H1 (cell line): ENCODE results near the gene PECR. TPM values are rescaled to one million over a fixed set of nuclear protein-coding genes. Genes with fewer than 3 reads are reported as not detected.

ENCODE experiments used
- BCL11A ChIP-seq, 2 experiments: IDR thresholded peaks; one replicate each; pipeline ENCODE4 v1.6.1; 2011; ENCODE audit warnings: low read depth in 2 of 2, low read length in 2 of 2, mild to moderate bottlenecking in 2 of 2
- CTBP2 ChIP-seq: IDR thresholded peaks from 2 replicates; pipeline ENCODE4 v1.7.0; 2011; ENCODE audit warnings: borderline replicate concordance, mild to moderate bottlenecking, moderate library complexity, mixed read lengths, low read length; ENCODE audit not compliant: insufficient read depth, insufficient read length
- EGR1 ChIP-seq: IDR thresholded peaks from 2 replicates; pipeline ENCODE4 v1.6.1; 2011; ENCODE audit warnings: low read depth, low read length, borderline replicate concordance
- EZH2 ChIP-seq: fragments of 200-600 bp; sonication (generic); IDR thresholded peaks from 2 replicates; pipeline ENCODE4 v1.7.1; 2012; ENCODE audit warnings: low read depth, mild to moderate bottlenecking, moderate library complexity, low read length, inconsistent platforms; ENCODE audit not compliant: severe bottlenecking
- FOSL1 ChIP-seq: IDR thresholded peaks from 2 replicates; pipeline ENCODE4 v1.6.1; 2011; ENCODE audit warnings: mild to moderate bottlenecking, low read depth, low read length, moderate library complexity; ENCODE audit not compliant: insufficient read depth
- GTF2F1 ChIP-seq: IDR thresholded peaks from 2 replicates; pipeline ENCODE4 v1.6.1; 2012; ENCODE audit warnings: low read depth, low read length, improper control_type of control experiment, borderline replicate concordance
- KDM5A ChIP-seq: fragments of 200-600 bp; IDR thresholded peaks from 2 replicates; pipeline ENCODE4 v1.7.1; 2012; ENCODE audit warnings: mild to moderate bottlenecking, low read length, inconsistent platforms, mixed read lengths
- NANOG ChIP-seq: IDR thresholded peaks from 2 replicates; pipeline ENCODE4 v1.6.1; 2011; ENCODE audit warnings: low read length, low read depth, mild to moderate bottlenecking, inconsistent platforms; ENCODE audit not compliant: insufficient read depth, poor library complexity, severe bottlenecking
- NRF1 ChIP-seq: IDR thresholded peaks from 2 replicates; pipeline ENCODE4 v1.6.1; 2011; ENCODE audit warnings: mild to moderate bottlenecking, low read depth, low read length, improper control_type of control experiment
- RFX5 ChIP-seq: IDR thresholded peaks from 2 replicates; pipeline ENCODE4 v1.6.1; 2011; ENCODE audit warnings: low read depth, low read length, improper control_type of control experiment, borderline replicate concordance
- SIN3A ChIP-seq, 2 experiments: IDR thresholded peaks in 1 of 2; conservative IDR thresholded peaks in 1 of 2; 2 replicates each; pipeline ENCODE4 v1.6.1; 2011 to 2012; ENCODE audit warnings: low read length in 2 of 2, improper control_type of control experiment in 1 of 2, low read depth in 1 of 2, mild to moderate bottlenecking in 1 of 2
- SUZ12 ChIP-seq: fragments of 200-600 bp; sonication (generic); IDR thresholded peaks from 2 replicates; pipeline ENCODE4 v1.6.1; 2012; ENCODE audit warnings: mild to moderate bottlenecking, inconsistent platforms, low read length, moderate library complexity, mixed read lengths
- TEAD4 ChIP-seq: IDR thresholded peaks from 2 replicates; pipeline ENCODE4 v1.6.1; 2012; ENCODE audit warnings: low read depth, low read length, inconsistent platforms, mixed read lengths
- polyA plus RNA-seq, 7 experiments: library from polyadenylated mRNA; depleted of rRNA in 3 of 7; stranded (reverse) in 5 of 7; unstranded in 2 of 7; fragments of >200 nt in 5 of 7; fragments of 200-250 nt in 2 of 7; gene quantifications; 1 replicate in 5 of 7; 2 replicates in 1 of 7; 4 replicates in 1 of 7; pipeline versions ENCODE4 v1.2.1 to v1.2.3, GENCODE V29; 2011 to 2013; ENCODE audit warnings: missing spikeins in 2 of 7, mixed read lengths in 2 of 7
- total RNA-seq: library from RNA; stranded (reverse); fragmentation: NEBNext Ultra II Directional; extraction: Animal tissue kit (Norgen Biotek cat#: 25700); gene quantifications from 2 replicates; pipeline ENCODE4 v1.2.1, GENCODE V29; 2021
- TF ChIP-seq, protein P1 (sequence below): IDR thresholded peaks from 2 replicates; pipeline ENCODE4 v1.6.1; 2011; ENCODE audit warnings: low read depth, mild to moderate bottlenecking, low read length; ENCODE audit not compliant: insufficient read depth
- TF ChIP-seq, protein P2 (sequence below): IDR thresholded peaks from 2 replicates; pipeline ENCODE4 v1.6.1; 2012; ENCODE audit warnings: low read length, inconsistent platforms
- TF ChIP-seq, protein P3 (sequence below), 3 experiments: IDR thresholded peaks; 1 replicate in 2 of 3; 2 replicates in 1 of 3; pipeline versions ENCODE4 v1.5.1 to v1.6.1; 2011; ENCODE audit warnings: low read length in 3 of 3, mild to moderate bottlenecking in 3 of 3, inconsistent platforms in 2 of 3, low read depth in 1 of 3, moderate library complexity in 1 of 3; ENCODE audit not compliant: insufficient read depth in 1 of 3; ENCODE audit errors: control extremely low read depth in 1 of 3
- TF ChIP-seq, protein P4 (sequence below): IDR thresholded peaks from 2 replicates; pipeline ENCODE4 v1.6.1; 2012; ENCODE audit warnings: inconsistent platforms

Gene PECR
- total and polyA plus RNA-seq, 2 of the 8 experiments (the other 6 are each of a cell fraction or from before 2014, with no cell fraction given): 15.9 to 19.2 TPM

DNA sequence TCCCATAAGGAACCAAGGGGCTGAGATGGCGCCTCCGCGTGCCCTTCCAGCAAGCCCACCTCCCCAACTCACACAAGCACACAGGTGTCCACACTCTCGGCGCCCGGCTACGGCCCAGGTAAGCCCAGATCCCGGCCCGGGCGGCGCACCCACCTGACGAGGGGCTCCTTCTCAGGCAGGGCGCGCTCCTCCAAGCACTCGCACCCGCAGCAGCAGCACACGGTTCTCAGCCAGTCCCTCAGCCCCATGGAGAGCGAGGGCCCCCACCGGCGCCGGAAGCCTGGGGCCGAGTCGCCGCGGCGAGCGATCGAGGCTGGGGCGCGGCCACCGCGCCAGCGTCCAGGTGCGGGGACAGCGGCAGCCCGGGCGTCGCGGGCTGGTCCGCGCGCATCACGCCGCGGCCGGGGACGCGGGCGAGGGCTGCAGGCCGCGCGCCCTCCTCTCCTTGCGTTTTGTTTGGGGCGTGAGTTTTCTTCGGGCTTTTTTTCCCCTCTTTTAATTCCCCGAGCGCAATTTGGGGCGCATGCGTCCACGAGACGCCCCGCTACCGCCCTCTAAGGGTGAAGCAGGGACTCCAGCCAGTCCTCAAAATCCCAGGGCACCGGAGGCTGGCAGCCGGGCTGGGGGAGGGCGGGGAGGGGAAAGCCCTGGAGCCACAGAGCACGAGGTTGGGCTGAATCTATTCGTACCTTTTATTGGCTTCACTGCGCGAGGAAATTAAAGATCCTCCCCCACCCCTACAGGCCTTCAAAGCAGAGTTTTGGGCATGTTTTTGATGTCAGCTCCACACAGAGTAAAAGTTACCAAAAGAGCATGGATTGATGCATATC is 68.3 kb downstream of the PECR start, which contains the start of gene MREG (continued):
- TF ChIP-seq GTF2F1 (no peak), BCL11A (IDR thresholded peaks at IDR 0.05; ENCODE audit: low read depth in 2 of 2, low read length in 2 of 2) (no peak), NANOG (no peak), TEAD4 (no peak), RFX5 (no peak), EGR1 (no peak), CTBP2 (no peak), KDM5A (no peak), SUZ12 (no peak), EZH2 (no peak), SIN3A (conservative IDR thresholded peaks at IDR 0.05 in 1 of 2, IDR thresholded peaks at IDR 0.05 in 1 of 2; ENCODE audit: low read depth in 1 of 2, low read length in 2 of 2) (peak; percentile 15 to 70; a peak in 1 of 4 replicates), NRF1 (peak; percentile 51), FOSL1 (no peak)
- TF ChIP-seq, protein P1, sequence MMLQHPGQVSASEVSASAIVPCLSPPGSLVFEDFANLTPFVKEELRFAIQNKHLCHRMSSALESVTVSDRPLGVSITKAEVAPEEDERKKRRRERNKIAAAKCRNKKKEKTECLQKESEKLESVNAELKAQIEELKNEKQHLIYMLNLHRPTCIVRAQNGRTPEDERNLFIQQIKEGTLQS: no peak
- TF ChIP-seq, protein P2, sequence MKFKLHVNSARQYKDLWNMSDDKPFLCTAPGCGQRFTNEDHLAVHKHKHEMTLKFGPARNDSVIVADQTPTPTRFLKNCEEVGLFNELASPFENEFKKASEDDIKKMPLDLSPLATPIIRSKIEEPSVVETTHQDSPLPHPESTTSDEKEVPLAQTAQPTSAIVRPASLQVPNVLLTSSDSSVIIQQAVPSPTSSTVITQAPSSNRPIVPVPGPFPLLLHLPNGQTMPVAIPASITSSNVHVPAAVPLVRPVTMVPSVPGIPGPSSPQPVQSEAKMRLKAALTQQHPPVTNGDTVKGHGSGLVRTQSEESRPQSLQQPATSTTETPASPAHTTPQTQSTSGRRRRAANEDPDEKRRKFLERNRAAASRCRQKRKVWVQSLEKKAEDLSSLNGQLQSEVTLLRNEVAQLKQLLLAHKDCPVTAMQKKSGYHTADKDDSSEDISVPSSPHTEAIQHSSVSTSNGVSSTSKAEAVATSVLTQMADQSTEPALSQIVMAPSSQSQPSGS: no peak
- TF ChIP-seq, protein P3, sequence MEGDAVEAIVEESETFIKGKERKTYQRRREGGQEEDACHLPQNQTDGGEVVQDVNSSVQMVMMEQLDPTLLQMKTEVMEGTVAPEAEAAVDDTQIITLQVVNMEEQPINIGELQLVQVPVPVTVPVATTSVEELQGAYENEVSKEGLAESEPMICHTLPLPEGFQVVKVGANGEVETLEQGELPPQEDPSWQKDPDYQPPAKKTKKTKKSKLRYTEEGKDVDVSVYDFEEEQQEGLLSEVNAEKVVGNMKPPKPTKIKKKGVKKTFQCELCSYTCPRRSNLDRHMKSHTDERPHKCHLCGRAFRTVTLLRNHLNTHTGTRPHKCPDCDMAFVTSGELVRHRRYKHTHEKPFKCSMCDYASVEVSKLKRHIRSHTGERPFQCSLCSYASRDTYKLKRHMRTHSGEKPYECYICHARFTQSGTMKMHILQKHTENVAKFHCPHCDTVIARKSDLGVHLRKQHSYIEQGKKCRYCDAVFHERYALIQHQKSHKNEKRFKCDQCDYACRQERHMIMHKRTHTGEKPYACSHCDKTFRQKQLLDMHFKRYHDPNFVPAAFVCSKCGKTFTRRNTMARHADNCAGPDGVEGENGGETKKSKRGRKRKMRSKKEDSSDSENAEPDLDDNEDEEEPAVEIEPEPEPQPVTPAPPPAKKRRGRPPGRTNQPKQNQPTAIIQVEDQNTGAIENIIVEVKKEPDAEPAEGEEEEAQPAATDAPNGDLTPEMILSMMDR (IDR thresholded peaks at IDR 0.05; ENCODE audit: control extremely low read depth in 1 of 3, insufficient read depth in 1 of 3, low read depth in 1 of 3, low read length in 3 of 3): peak; percentile 60 to 69 (median 63)
- TF ChIP-seq, protein P4, sequence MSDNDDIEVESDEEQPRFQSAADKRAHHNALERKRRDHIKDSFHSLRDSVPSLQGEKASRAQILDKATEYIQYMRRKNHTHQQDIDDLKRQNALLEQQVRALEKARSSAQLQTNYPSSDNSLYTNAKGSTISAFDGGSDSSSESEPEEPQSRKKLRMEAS: peak; percentile 84
- TF ChIP-seq, all 59 proteins: peak for 17
